Measurements from ENCODE around the gene NRXN3. TPM values are rescaled to one million over a fixed set of nuclear protein-coding genes. Genes with fewer than 3 reads are reported as not detected.

NRXN3 gene
- total and polyA plus RNA-seq, 4 donors: 0.07 to 1.2 (median 0.23) TPM

DNA sequence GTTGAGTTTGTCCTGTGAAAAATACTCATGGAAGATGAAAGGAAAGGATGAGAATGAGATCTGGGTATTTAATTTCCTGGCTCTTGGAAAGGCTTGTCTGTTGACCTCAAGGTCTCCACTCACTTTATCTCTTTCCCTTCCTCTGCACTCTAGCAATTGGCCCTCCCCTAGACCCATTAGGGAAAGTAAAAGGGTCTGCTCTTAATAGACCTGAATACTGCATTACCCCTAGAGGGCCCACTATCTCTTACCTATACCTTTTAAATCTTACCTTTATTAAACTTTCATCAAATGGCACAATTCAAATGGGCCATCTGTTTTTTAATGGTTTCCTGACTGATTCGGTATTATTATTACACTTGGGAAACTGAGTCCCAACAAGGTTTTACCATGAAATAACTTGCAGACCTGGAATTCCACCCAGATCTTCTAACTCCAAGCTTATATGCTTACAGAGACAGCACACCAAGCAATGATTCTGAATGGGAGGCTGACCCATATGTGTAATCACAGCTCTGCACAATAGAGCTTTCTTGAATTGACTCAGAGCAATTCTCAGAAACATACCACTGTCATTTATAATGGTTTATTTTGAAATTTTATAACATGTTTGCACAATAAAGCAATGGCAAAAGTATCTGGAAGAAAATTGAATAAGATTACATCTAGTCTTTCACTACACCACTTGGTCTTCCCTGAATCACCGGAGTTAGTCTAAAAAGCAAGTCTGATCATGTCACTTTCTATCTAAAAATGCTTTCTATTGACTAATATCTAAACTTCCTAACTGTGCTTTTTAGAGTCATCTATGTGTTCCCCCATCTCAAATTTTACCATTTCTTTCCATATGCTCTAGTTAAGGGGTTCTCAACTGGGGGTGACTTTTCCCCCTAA, 618.5 kb downstream of the NRXN3 start:
- Histone ChIP-seq H3K9me3 (ENCODE audit: control insufficient read depth in 4 of 4, low read length in 3 of 4) (no peaks in the 10 kb centered on the region), H3K4me1 (ENCODE audit: control insufficient read depth in 4 of 4, insufficient read depth in 4 of 4, low read length in 3 of 4) (no peaks in the 10 kb centered on the region), H3K9ac (ENCODE audit: low read depth in 1 of 2, low read length in 2 of 2) (no peak overlapping the region), H3K4me3 (ENCODE audit: low read depth in 1 of 3, low read length in 3 of 3) (no peak overlapping the region), H3K36me3 (ENCODE audit: control insufficient read depth in 4 of 4, insufficient read depth in 3 of 4, low read depth in 1 of 4, low read length in 3 of 4) (no peaks in the 10 kb centered on the region), H3K27me3 (ENCODE audit: control insufficient read depth in 4 of 4, insufficient read depth in 4 of 4, low read length in 3 of 4) (peaks cover 0 to 4% (median 0%) of the 10 kb centered on the region in 4 donors), H3K27ac (ENCODE audit: low read depth in 1 of 2, low read length in 2 of 2) (no peak overlapping the region)
- TF ChIP-seq, protein P1, sequence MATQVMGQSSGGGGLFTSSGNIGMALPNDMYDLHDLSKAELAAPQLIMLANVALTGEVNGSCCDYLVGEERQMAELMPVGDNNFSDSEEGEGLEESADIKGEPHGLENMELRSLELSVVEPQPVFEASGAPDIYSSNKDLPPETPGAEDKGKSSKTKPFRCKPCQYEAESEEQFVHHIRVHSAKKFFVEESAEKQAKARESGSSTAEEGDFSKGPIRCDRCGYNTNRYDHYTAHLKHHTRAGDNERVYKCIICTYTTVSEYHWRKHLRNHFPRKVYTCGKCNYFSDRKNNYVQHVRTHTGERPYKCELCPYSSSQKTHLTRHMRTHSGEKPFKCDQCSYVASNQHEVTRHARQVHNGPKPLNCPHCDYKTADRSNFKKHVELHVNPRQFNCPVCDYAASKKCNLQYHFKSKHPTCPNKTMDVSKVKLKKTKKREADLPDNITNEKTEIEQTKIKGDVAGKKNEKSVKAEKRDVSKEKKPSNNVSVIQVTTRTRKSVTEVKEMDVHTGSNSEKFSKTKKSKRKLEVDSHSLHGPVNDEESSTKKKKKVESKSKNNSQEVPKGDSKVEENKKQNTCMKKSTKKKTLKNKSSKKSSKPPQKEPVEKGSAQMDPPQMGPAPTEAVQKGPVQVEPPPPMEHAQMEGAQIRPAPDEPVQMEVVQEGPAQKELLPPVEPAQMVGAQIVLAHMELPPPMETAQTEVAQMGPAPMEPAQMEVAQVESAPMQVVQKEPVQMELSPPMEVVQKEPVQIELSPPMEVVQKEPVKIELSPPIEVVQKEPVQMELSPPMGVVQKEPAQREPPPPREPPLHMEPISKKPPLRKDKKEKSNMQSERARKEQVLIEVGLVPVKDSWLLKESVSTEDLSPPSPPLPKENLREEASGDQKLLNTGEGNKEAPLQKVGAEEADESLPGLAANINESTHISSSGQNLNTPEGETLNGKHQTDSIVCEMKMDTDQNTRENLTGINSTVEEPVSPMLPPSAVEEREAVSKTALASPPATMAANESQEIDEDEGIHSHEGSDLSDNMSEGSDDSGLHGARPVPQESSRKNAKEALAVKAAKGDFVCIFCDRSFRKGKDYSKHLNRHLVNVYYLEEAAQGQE (IDR thresholded peaks at IDR 0.05): no peak
- TF ChIP-seq JUND (IDR thresholded peaks at IDR 0.05): no peak
- TF ChIP-seq RAD21 (IDR thresholded peaks at IDR 0.05): no peak
- TF ChIP-seq FOXA1 (IDR thresholded peaks at IDR 0.05): no peak
- TF ChIP-seq, protein P2, sequence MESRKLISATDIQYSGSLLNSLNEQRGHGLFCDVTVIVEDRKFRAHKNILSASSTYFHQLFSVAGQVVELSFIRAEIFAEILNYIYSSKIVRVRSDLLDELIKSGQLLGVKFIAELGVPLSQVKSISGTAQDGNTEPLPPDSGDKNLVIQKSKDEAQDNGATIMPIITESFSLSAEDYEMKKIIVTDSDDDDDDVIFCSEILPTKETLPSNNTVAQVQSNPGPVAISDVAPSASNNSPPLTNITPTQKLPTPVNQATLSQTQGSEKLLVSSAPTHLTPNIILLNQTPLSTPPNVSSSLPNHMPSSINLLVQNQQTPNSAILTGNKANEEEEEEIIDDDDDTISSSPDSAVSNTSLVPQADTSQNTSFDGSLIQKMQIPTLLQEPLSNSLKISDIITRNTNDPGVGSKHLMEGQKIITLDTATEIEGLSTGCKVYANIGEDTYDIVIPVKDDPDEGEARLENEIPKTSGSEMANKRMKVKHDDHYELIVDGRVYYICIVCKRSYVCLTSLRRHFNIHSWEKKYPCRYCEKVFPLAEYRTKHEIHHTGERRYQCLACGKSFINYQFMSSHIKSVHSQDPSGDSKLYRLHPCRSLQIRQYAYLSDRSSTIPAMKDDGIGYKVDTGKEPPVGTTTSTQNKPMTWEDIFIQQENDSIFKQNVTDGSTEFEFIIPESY (IDR thresholded peaks at IDR 0.05): no peak
- TF ChIP-seq, protein P3, sequence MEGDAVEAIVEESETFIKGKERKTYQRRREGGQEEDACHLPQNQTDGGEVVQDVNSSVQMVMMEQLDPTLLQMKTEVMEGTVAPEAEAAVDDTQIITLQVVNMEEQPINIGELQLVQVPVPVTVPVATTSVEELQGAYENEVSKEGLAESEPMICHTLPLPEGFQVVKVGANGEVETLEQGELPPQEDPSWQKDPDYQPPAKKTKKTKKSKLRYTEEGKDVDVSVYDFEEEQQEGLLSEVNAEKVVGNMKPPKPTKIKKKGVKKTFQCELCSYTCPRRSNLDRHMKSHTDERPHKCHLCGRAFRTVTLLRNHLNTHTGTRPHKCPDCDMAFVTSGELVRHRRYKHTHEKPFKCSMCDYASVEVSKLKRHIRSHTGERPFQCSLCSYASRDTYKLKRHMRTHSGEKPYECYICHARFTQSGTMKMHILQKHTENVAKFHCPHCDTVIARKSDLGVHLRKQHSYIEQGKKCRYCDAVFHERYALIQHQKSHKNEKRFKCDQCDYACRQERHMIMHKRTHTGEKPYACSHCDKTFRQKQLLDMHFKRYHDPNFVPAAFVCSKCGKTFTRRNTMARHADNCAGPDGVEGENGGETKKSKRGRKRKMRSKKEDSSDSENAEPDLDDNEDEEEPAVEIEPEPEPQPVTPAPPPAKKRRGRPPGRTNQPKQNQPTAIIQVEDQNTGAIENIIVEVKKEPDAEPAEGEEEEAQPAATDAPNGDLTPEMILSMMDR (IDR thresholded peaks at IDR 0.05; ENCODE audit: low read depth, low read length, missing input control): no peak
- TF ChIP-seq, protein P4, sequence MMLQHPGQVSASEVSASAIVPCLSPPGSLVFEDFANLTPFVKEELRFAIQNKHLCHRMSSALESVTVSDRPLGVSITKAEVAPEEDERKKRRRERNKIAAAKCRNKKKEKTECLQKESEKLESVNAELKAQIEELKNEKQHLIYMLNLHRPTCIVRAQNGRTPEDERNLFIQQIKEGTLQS (IDR thresholded peaks at IDR 0.05): no peak
- TF ChIP-seq FOXA2 (IDR thresholded peaks at IDR 0.05): no peak
- no peak for TF ChIP-seq SP1 (IDR thresholded peaks at IDR 0.05)
- no peak for TF ChIP-seq RXRA (IDR thresholded peaks at IDR 0.05)
- no peak for TF ChIP-seq GABPA (IDR thresholded peaks at IDR 0.05 in 1 of 2, conservative IDR thresholded peaks at IDR 0.05 in 1 of 2)
- no peak for TF ChIP-seq TAF1 (conservative IDR thresholded peaks at IDR 0.05)
- no peak for TF ChIP-seq HNF4A (conservative IDR thresholded peaks at IDR 0.05)
- no peak for TF ChIP-seq EGR1 (IDR thresholded peaks at IDR 0.05; ENCODE audit: low read depth in 2 of 2)
- TF ChIP-seq, protein P5, sequence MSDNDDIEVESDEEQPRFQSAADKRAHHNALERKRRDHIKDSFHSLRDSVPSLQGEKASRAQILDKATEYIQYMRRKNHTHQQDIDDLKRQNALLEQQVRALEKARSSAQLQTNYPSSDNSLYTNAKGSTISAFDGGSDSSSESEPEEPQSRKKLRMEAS (IDR thresholded peaks at IDR 0.05): no peak
- TF ChIP-seq NR2F2 (IDR thresholded peaks at IDR 0.05): no peak
- TF ChIP-seq YY1 (IDR thresholded peaks at IDR 0.05): no peak
- no peak for TF ChIP-seq HNF4G (IDR thresholded peaks at IDR 0.05)
- no peak for DNase-seq (ENCODE audit: low spot score)
- WGBS: 79% methylated on average over 2 of the region's 2 CpGs
